ENCODE data around the gene VARS2. TPM values are rescaled to one million over a fixed set of nuclear protein-coding genes. Genes with fewer than 3 reads are reported as not detected.
"Not testable (repeated sequence)": the region's sequence is repeated elsewhere in the genome, so short reads cannot be mapped to it uniquely, and the experiment has no call there.

The VARS2 gene
- total and polyA plus RNA-seq, 2 donors (not counting 1 experiment from before 2014, with no cell fraction given): 27.1 to 41.6 TPM

- Histone ChIP-seq H3K79me2 (ENCODE audit: control insufficient read depth, insufficient read depth, low read length) (peaks cover 5% of the 10 kb centered on the region), H3K4me1 (ENCODE audit: control insufficient read depth in 2 of 2, insufficient read depth in 2 of 2, low read length in 2 of 2) (peaks cover 12 to 25% of the 10 kb centered on the region in 2 donors), H3K9ac (ENCODE audit: low read length) (peak overlapping the region; percentile 86), H3K36me3 (replicated peaks in 1 of 2; ENCODE audit: control extremely low read depth in 1 of 2, control insufficient read depth in 1 of 2, extremely low read depth in 1 of 2, insufficient read depth in 2 of 2, low read length in 1 of 2) (peaks cover 0 to 19% of the 10 kb centered on the region in 2 experiments), H3K4me3 (ENCODE audit: control extremely low read depth in 1 of 5, extremely low read depth in 1 of 5, insufficient read depth in 1 of 5, low read depth in 2 of 5, low read length in 4 of 5) (peak overlapping the region; percentile 71 to 99 (median 89)), H3K9me3 (ENCODE audit: control extremely low read depth in 1 of 3, control insufficient read depth in 2 of 3, insufficient read depth in 1 of 3, low read length in 2 of 3) (no peaks in the 10 kb centered on the region), H3K27ac (ENCODE audit: low read length in 2 of 2) (no peak overlapping the region), H4K20me1 (ENCODE audit: control insufficient read depth, insufficient read depth, low read length, poor library complexity, severe bottlenecking) (no peaks in the 10 kb centered on the region), H3K4me2 (replicated peaks; ENCODE audit: low read depth, low read length, poor library complexity, severe bottlenecking) (peak overlapping the region; percentile 93), H3K27me3 (replicated peaks in 1 of 4; ENCODE audit: control extremely low read depth in 1 of 4, control insufficient read depth in 3 of 4, insufficient read depth in 4 of 4, low read length in 3 of 4) (no peaks in the 10 kb centered on the region), H2AFZ (ENCODE audit: insufficient read depth, low read depth, low read length, poor library complexity, severe bottlenecking) (peak overlapping the region; percentile 90)
- ChIA-PET POLR2A (no interaction called here), CTCF (interaction anchor here (1.4 to 1.5 kb wide), 2 partner anchors 25 to 171 kb away, joined by 3 read pairs; partner anchors contain the start of gene DDR1)
- TF ChIP-seq, protein P1, sequence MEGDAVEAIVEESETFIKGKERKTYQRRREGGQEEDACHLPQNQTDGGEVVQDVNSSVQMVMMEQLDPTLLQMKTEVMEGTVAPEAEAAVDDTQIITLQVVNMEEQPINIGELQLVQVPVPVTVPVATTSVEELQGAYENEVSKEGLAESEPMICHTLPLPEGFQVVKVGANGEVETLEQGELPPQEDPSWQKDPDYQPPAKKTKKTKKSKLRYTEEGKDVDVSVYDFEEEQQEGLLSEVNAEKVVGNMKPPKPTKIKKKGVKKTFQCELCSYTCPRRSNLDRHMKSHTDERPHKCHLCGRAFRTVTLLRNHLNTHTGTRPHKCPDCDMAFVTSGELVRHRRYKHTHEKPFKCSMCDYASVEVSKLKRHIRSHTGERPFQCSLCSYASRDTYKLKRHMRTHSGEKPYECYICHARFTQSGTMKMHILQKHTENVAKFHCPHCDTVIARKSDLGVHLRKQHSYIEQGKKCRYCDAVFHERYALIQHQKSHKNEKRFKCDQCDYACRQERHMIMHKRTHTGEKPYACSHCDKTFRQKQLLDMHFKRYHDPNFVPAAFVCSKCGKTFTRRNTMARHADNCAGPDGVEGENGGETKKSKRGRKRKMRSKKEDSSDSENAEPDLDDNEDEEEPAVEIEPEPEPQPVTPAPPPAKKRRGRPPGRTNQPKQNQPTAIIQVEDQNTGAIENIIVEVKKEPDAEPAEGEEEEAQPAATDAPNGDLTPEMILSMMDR (IDR thresholded peaks at IDR 0.05): no peak
- TF ChIP-seq EZH2 (IDR thresholded peaks at IDR 0.05; ENCODE audit: borderline replicate concordance, insufficient read depth, low read depth, low read length, poor library complexity, severe bottlenecking): no peak
- peak overlapping the region; percentile 100 for H3K4me3 Mint-ChIP-seq
- H3K27ac Mint-ChIP-seq: no peak overlapping the region
- DNase-seq (no peak), ATAC-seq (ENCODE audit: low read depth) (no peak)
- peaks cover 26% of the 10 kb centered on the region for H3K4me1 Mint-ChIP-seq
- intact Hi-C loops (cut with micrococcal nuclease): loop anchor here (5.0 kb wide), 1 partner anchor 291 kb away; the partner anchor contains the start of genes MRPS18B and PPP1R10
- no peaks in the 10 kb centered on the region for H3K27me3 Mint-ChIP-seq
- 36% methylated on average over 2 of the region's 2 CpGs for WGBS (ENCODE audit: insufficient coverage)
- H3K9me3 Mint-ChIP-seq (ENCODE audit: insufficient read depth): no peaks in the 10 kb centered on the region
These were observed 5.3 kb upstream of the VARS2 start for GRCh38 chr6:30908700-30909099.

GRCh38 chr6:30910473-30910872, 3.6 kb upstream of the VARS2 start:
- ATAC-seq (ENCODE audit: low read depth); H3K9ac ChIP-seq (ENCODE audit: low read length); H2AFZ ChIP-seq (ENCODE audit: insufficient read depth, low read depth, low read length, poor library complexity, severe bottlenecking); H3K27ac ChIP-seq (ENCODE audit: low read length in 2 of 2); H3K79me2 ChIP-seq (ENCODE audit: control insufficient read depth, insufficient read depth, low read length); POLR2A ChIA-PET; H3K27me3 ChIP-seq (replicated peaks in 1 of 4; ENCODE audit: control extremely low read depth in 1 of 4, control insufficient read depth in 3 of 4, insufficient read depth in 4 of 4, low read length in 3 of 4); H3K4me3 ChIP-seq (ENCODE audit: control extremely low read depth in 1 of 5, extremely low read depth in 1 of 5, insufficient read depth in 1 of 5, low read depth in 2 of 5, low read length in 4 of 5); H3K27me3 Mint-ChIP-seq; H3K9me3 Mint-ChIP-seq (ENCODE audit: insufficient read depth); H3K27ac Mint-ChIP-seq; H3K4me3 Mint-ChIP-seq; H4K20me1 ChIP-seq (ENCODE audit: control insufficient read depth, insufficient read depth, low read length, poor library complexity, severe bottlenecking); H3K4me2 ChIP-seq (replicated peaks; ENCODE audit: low read depth, low read length, poor library complexity, severe bottlenecking); DNase-seq; H3K9me3 ChIP-seq (ENCODE audit: control extremely low read depth in 1 of 3, control insufficient read depth in 2 of 3, insufficient read depth in 1 of 3, low read length in 2 of 3): not testable (repeated sequence)
- peaks cover 38% of the 10 kb centered on the region for H3K4me1 Mint-ChIP-seq
- WGBS (ENCODE audit: insufficient coverage): 98% methylated on average over 8 of the region's 12 CpGs
- intact Hi-C loops (cut with micrococcal nuclease): loop anchor here (5.0 kb wide), 1 partner anchor 168 kb away; the partner anchor contains the start of genes FLOT1 and IER3
- H3K4me1 ChIP-seq (ENCODE audit: control insufficient read depth in 2 of 2, insufficient read depth in 2 of 2, low read length in 2 of 2): peaks cover 17 to 31% of the 10 kb centered on the region in 2 donors
- H3K36me3 ChIP-seq (replicated peaks in 1 of 2; ENCODE audit: control extremely low read depth in 1 of 2, control insufficient read depth in 1 of 2, extremely low read depth in 1 of 2, insufficient read depth in 2 of 2, low read length in 1 of 2): peaks cover 0 to 19% of the 10 kb centered on the region in 2 experiments
- CTCF ChIA-PET: interaction anchor here (1.5 to 6.3 kb wide), 3 partner anchors 27 to 176 kb away, joined by 3 to 87 read pairs (median 3); partner anchors contain the start of gene DDR1

Data from B cell (primary cell).